Neural crest cell (in vitro differentiated cells): ENCODE measurements around the gene MAP3K7. TPM values are rescaled to one million over a fixed set of nuclear protein-coding genes. Genes with fewer than 3 reads are reported as not detected.

Experiments
- DNase-seq: peaks from one replicate; pipeline ENCODE4 v3.0.0; 2021; ENCODE audit warnings: low read depth, mixed read lengths, low spot score
- H3K27ac Mint-ChIP-seq: one replicate; pipeline ENCODE4 v1.8.0; 2021; ENCODE audit warnings: mild to moderate bottlenecking, mixed read lengths; ENCODE audit not compliant: unreplicated experiment
- H3K27me3 Mint-ChIP-seq: 2 replicates; pipeline ENCODE4 v1.8.0; 2021; ENCODE audit warnings: low read depth, mild to moderate bottlenecking, mixed read lengths
- H3K36me3 Mint-ChIP-seq: 2 replicates; pipeline ENCODE4 v1.8.0; 2021; ENCODE audit warnings: low read depth, mild to moderate bottlenecking, mixed read lengths
- H3K4me1 Mint-ChIP-seq: 2 replicates; pipeline ENCODE4 v1.8.0; 2021; ENCODE audit warnings: mixed read lengths
- H3K4me3 Mint-ChIP-seq: one replicate; pipeline ENCODE4 v1.8.0; 2021; ENCODE audit warnings: mild to moderate bottlenecking, mixed read lengths
- H3K9me3 Mint-ChIP-seq: 2 replicates; pipeline ENCODE4 v1.8.0; 2021; ENCODE audit warnings: mixed read lengths
- CTCF ChIP-seq: fragments of 200-600 bp; sonication (generic); conservative IDR thresholded peaks from 2 replicates; pipeline ENCODE4 v1.5.0; 2021; ENCODE audit warnings: antibody characterized with exemption, mild to moderate bottlenecking
- total RNA-seq: library from RNA; stranded (reverse); gene quantifications from 2 replicates; pipeline ENCODE4 v1.2.1, GENCODE V29; 2021

MAP3K7 gene
- total RNA-seq, 1 donor from 2014 or later, result 37.9 TPM

GRCh38 chr6:90530882-90531281 lies 56.0 kb downstream of the MAP3K7 start:
- no peaks in the 10 kb centered on the region for H3K36me3 Mint-ChIP-seq
- TF ChIP-seq CTCF, result no peak
- H3K27me3 Mint-ChIP-seq, result no peaks in the 10 kb centered on the region
- H3K4me3 Mint-ChIP-seq, result no peak overlapping the region
- H3K4me1 Mint-ChIP-seq, result peaks cover 20% of the 10 kb centered on the region
- H3K9me3 Mint-ChIP-seq, result no peaks in the 10 kb centered on the region
- no peak overlapping the region for H3K27ac Mint-ChIP-seq
- DNase-seq, result no peak

GRCh38 chr6:90525421-90525820 lies 61.5 kb downstream of the MAP3K7 start:
- H3K27ac Mint-ChIP-seq, result no peak overlapping the region
- peaks cover 17% of the 10 kb centered on the region for H3K4me1 Mint-ChIP-seq
- no peak for TF ChIP-seq CTCF
- DNase-seq, result no peak
- H3K4me3 Mint-ChIP-seq, result no peak overlapping the region
- H3K27me3 Mint-ChIP-seq, result no peaks in the 10 kb centered on the region
- no peaks in the 10 kb centered on the region for H3K9me3 Mint-ChIP-seq
- peaks cover 3% of the 10 kb centered on the region for H3K36me3 Mint-ChIP-seq

GRCh38 chr6:90523779-90524310 lies 63.0 kb downstream of the MAP3K7 start:
- H3K9me3 Mint-ChIP-seq, result no peaks in the 10 kb centered on the region
- no peak for TF ChIP-seq CTCF
- H3K27ac Mint-ChIP-seq, result no peak overlapping the region

GRCh38 chr6:90521955-90522354 lies 64.9 kb downstream of the MAP3K7 start:
- DNase-seq, result no peak
- H3K9me3 Mint-ChIP-seq, result no peaks in the 10 kb centered on the region
- no peak for TF ChIP-seq CTCF
- H3K36me3 Mint-ChIP-seq, result peaks cover 3% of the 10 kb centered on the region
- peaks cover 17% of the 10 kb centered on the region for H3K4me1 Mint-ChIP-seq
- no peak overlapping the region for H3K4me3 Mint-ChIP-seq
- H3K27me3 Mint-ChIP-seq, result no peaks in the 10 kb centered on the region
- no peak overlapping the region for H3K27ac Mint-ChIP-seq

More at GRCh38 chr6:90523779-90524310, 63.0 kb downstream of the MAP3K7 start:
- no peaks in the 10 kb centered on the region for H3K27me3 Mint-ChIP-seq
- DNase-seq, result no peak
- peaks cover 17% of the 10 kb centered on the region for H3K4me1 Mint-ChIP-seq
- H3K4me3 Mint-ChIP-seq, result no peak overlapping the region
- peaks cover 3% of the 10 kb centered on the region for H3K36me3 Mint-ChIP-seq

- H3K36me3 Mint-ChIP-seq, result peaks cover 5% of the 10 kb centered on the region
- H3K4me1 Mint-ChIP-seq, result peaks cover 8% of the 10 kb centered on the region
- H3K27me3 Mint-ChIP-seq, result no peaks in the 10 kb centered on the region
- H3K4me3 Mint-ChIP-seq, result no peak overlapping the region
- no peaks in the 10 kb centered on the region for H3K9me3 Mint-ChIP-seq
- TF ChIP-seq CTCF, result no peak
- DNase-seq, result no peak
- no peak overlapping the region for H3K27ac Mint-ChIP-seq
These were observed 70.7 kb downstream of the MAP3K7 start for GRCh38 chr6:90516074-90516660.
